NCI-H2171 treated with DMSO at 0.1 percent for 48 hours (cell line): ENCODE data around the gene ENTPD2.

ENCODE experiments used
- DNase-seq: peaks from one replicate; lab custom pipeline; 2025; lab: John Stamatoyannopoulos, UW

Gene ENTPD2

DNA sequence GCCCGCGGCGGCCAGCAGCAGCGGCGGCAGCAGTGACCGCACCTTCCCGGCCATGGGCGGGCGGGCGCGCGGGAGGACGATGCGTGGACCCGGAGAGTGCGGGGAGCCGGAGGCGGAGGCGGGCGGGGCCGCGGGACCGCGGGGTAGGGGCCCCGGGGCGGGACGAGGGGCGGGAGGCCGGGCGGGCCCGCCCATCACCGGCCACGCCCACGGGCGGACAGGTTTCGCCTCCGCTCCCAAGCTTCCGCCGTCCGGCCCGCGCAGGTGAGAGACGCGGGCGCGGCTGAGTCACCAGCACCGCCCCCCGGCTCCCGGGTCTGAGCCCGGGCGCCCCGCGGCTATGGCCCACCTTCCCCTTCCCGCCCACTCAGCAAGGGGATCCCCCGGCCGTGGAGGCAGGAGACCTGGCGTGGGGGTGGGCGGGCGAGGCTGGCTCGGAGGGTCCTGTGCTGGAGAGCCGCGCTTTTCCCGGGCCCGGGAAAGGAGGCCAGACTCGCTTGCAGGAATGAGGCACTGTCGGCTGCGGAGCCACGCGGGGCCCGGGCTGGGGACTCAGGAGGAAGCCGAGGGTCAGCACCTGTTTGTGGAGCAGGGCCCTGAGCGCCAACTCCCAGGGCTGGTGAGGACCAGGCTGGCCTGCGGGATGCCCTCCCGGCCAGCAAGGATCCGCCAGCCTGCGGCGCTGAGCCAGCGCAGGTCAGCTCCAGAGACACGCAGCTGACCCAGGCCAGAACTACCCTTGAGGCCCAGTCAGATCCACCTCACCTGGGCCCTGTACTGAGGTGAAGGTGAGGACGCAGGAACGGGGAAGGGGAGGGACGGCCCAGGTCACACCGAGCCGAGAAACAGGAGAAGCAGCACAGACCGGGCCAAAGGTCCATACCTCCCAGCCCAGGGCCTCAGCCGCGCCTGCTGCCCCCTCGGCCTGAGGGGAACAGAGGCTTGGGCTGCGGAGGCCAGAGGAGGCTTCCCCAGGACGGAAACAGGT lies at the start of gene ENTPD2:
Gene ENTPD2, minus strand, starts transcription at position 118 of the 988 bp plus-strand sequence. Its CDS starts 64 bp downstream, at position 54.
- DNase-seq: peak; percentile 50

DNA sequence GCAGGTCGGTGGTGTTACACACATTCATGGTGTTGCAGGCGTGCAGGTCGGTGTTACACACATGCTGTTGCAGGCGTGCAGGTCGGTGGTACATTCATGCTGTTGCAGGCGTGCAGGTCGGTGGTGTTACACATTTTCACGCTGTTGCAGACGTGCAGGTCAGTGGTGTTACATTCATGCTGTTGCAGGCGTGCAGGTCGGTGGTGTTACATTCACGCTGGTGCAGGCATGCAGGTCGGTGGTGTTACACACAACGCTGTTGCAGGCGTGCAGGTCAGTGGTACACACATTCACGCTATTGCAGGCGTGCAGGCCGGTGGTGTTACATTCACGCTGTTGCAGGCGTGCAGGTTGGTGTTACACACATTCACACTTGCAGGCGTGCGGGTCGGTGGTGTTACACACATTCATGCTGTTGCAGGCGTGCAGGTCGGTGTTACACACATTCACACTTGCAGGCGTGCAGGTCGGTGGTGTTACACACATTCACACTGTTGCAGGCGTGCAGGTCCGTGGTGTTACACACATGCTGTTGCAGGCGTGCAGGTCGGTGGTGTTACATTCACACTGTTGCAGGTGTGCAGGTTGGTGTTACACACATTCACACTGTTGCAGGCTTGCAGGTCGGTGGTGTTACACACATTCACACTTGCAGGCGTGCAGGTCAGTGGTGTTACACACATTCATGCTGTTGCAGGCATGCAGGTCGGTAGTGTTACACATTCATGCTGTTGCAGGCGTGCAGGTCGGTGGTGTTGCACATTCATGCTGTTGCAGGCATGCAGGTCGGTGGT lies 49.5 kb upstream of the ENTPD2 start:
- DNase-seq: no peak

DNA sequence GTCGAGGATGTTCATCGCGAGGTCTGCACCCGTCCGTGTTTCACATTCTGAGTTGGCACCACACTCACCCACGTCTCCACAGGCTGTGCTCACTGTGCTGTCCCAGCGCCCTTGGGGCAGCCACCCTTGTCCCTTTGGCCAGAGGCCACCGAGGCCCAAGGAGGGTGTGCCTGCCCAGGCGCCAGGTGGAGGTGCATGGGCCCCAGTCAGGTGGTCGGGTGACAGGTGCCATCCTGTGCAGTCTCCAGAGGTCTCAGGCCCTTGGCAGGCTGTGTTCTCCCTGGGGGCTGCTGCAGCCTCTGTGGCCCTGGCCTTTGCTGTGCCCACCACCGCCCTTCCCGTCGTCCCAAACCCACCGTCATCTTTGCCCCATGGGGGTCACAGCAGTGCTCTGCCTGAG lies 45.4 kb upstream of the ENTPD2 start:
- no peak for DNase-seq

DNA sequence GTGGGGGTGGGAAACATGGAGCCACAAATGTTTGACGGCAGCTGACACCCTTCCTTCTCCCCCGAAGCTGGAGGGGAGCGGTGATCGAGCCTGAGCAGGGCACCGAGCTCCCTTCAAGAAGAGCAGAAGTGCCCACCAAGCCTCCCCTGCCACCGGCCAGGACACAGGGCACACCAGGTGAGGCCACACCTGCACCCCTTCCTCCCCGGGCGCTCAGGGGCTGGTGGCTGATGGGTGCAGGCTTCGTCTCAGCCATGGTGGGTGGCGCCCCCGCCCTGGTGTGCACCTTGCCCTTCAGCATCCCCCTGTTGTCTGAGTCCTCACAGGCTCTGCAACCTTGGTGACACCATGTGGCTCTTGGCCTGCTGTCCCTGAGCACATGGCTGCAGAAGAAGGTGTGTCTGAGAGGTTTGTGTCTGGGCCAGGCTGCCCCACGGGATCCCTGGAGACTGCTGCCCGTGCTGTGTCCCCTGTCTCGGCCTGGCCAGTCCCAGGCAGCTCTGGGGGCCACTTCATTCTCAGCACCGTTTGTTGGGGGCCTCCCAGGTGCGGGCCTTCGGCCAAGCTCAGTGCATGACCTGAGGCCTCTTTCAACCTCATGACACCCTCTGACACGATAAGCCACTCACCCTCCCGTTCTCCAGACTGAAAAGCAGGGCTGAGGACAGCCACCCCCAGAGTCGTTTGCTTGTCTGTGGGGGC lies 44.1 kb upstream of the ENTPD2 start:
- DNase-seq: no peak

DNA sequence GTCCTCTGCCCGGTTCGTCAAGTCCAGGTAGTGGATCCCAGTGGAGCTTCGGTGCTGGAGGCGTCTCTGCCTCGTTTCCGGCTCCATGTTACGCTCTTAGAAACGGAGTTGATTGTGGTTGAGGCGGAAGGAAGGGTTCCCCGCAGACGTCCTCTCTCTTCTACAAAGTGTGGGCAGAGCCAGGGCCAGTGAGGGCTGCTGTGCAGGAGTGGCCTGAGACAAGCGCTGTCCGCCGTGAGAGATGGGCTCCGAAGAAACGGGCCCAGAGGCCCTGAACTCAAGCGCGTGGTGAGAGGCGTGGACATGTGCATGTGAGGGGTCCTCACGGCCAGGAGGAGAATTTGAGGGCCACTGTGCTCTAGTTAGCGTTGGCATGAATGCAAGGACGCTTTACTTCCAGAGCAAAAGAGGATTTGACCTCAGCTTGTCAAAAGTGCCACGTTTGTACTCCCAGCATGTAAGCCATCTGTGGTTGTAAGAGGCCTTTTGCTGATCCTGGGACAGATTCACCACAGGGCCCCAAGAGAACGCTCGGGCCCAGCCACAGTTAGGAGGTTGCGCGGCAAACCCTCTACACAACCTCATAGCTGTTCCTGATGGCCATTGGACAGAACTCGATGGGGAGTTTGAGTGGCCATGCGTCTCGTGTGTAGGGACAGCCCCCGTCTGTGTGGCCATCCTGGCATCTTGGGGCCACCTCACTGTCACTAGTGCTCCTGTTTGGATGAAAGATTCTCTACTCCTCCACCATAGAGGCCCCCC lies 43.1 kb upstream of the ENTPD2 start:
- DNase-seq: no peak

DNA sequence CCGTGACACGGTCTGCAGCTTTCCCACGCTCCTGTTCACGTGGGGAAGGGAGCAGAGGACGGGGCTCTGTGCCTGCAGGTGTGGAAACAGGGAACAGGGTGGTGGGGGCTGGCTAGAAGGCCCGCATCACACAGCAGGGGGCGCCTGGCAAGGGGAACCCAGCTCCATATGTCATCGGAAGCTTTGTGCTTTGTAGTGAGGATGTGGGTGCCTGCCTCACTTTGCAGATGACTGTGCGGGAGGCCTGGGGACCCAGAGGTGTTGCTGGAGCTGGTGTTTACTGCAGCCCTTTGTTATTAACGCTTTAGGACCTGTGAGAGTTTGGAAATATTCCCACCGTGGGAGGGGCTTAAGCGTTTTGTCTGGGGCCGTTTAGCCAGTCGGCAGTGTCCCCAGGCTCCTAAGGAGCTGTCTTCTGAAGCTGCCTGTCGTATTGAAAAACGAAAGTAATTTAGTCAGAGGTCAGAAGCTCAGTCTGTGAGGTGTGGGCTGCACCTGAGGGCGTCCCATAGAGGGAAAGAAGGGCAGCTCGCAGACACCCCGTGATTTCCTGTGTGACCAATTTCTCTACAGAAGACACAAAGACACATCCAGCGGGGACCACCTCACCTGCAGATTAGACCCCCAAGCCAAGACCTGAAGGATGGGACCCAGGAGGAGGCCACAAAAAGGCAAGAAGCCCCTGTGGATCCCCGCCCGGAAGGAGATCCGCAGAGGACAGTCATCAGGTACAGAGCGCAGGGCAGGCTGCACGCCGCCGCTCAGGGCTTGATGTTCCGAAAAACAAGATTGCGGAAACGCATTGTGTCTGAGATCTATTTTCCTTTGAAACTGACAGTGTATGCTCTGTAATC lies 42.0 kb upstream of the ENTPD2 start:
- peak; percentile 71 for DNase-seq

DNA sequence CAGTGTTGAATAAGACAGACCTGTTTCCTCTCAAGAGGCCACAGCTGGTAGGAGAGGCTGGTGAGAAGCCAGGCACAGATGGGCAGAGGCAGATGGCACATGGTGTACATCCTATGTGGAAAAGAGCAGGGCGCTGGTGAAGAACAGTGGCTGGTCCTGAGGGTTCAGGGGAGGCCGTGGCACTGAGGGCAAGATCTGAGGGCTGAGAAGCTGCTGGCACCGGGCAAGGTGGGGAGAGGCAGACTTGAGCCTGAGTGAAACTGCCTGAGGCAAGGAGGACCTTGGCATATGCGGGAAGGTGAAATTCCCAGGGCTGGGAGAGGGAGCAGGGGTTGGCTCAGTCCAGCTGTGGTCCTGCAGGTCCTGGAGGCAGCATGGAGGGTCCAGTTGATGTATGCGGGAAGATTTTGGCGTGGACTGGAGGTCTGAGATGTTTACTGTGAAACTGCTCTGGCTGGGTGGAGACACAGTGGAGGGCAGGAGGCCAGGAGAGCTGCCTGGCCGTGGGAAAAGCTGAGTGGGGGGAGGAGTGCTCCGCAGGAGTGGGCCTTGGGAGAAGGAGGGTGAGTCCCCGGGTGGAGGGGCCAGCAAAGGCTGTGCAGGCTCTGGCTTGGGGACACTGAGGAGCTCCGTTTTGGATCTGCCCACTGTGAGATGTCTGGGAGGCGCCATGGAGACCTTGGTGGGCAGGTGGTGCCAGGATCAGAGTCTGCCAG lies 35.5 kb upstream of the ENTPD2 start:
- DNase-seq: peak; percentile 89

DNA sequence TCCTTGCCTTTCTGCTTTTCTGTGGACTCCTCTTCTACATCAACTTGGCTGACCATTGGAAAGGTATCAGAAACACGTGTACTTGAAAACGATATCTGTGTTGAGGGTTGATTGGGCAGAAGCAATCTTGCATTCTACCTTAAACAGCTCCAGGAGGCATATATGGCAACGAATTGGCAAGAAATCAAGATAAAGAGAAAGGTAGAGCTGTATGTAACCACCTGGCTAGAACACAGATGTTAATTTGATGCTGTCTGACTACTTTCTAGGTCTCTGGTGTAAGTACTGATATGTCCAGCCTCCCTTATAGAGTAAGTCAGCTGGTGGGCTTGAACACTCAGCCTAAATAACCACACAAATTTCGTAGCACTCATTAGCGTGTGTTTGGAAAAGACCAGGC lies 34.3 kb upstream of the ENTPD2 start:
- DNase-seq: peak; percentile 77

DNA sequence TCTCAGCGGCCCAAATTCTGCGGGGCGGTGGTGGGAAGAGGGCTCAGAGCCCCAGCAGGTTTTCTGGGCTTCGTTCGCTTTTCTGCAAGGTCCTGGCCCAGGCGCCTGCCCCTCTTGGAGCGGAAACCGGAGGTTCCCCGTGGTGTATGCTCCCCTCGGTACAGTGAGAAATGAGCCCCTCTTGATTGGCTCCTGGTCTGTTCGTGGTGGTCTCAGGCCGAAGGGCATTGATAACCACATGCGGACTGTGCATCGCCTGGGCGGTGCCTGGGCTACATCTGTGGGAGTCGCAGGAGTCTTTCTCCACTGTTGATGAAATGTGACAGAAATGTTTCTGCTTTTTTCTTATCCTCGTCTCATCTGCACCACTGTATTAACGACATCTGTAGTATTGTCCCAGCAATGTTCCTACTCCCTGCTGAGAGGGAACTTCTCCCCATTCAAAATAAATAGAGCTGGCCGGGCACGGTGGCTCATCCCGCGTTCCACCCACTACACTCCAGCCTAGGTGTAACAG lies 33.6 kb upstream of the ENTPD2 start:
- DNase-seq: no peak

DNA sequence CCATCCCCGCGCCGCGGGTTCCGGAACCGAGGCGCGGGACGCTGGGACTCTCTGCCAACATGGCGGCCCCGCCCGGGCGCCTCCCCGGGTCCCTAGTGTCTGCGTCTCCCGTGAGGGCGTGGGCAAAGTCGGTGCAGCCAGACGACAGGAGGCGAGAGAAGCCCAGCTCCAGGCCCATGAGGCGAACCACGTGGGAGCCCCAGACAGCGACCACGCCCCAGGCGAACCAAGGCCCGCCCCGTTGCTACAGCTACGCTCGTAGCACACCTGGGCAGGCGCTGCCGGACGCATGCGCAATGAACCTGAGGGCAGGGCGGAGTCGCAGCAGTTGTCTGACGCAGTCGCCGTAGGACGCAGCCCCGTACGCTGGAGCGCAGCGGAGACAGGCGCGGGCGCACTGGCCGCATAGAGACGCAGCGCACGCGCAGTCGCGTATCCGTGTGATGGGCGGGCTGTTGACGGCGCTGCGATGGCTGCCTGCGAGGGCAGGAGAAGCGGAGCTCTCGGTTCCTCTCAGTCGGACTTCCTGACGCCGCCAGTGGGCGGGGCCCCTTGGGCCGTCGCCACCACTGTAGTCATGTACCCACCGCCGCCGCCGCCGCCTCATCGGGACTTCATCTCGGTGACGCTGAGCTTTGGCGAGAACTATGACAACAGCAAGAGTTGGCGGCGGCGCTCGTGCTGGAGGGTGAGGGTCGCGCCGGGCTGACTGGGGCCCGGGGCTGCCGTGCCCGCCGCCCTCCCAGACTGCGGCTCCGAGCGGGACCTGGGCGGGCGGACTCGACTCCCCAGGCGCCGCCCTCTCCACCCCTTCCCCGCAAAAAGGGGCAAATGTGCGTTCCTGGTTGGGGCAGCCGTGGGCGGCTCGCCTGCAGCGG lies 32.9 kb upstream of the ENTPD2 start, which contains the start of gene MAN1B1:
Gene MAN1B1, plus strand, starts transcription at position 455 of the 878 bp plus-strand sequence. Its CDS starts 15 bp downstream, at position 470.
- DNase-seq: peak; percentile 100

DNA sequence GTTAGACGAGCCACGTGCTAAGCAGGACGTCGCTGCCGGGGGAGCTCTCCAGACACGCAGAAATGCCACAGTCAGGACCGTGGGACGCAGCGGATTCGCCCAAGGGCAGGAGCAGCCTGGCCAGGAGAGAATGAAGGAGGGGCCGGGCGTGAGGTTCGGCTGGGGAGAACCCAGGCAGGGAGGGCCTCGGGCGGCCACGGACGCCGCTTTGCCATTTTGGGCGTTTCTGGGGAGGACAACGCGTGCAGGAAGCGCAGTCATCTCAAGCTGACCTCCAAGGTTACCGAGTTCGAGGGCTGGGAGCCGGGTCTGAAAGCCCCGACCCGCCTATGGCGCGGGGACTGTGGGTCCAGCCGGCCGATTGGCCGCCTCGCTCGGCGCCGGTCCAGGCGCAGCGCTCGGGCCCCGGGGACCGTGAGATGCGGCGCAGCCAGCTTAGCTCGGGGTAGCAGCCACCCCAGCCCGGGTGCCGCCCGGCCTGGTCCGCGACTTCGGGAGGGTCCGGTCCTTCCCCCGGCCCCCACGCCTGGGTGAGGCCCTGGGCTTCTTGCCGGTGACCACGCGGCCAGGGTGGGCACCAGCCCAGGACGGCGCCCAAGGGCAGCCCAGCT lies 32.2 kb upstream of the ENTPD2 start:
- DNase-seq: peak; percentile 30

DNA sequence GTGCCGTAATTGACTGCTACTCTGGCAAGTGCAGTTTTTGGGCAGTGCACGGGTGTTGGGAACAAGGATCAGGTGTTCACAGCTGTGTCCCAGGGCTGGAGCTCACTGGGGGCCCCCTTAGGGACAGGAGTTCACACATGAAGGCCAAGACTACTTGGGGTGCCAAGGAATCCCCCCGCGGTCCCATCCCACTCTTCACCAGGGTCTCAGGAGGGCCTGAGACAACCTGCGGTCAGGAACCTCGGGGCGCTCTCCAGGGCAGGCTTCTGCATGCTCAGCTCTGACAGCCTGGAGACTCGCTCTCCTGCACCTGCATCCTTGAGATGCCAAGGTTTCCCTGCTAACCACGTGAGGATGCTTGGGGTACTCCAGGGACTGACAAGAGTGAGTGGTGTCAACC lies 30.7 kb upstream of the ENTPD2 start:
- no peak for DNase-seq

DNA sequence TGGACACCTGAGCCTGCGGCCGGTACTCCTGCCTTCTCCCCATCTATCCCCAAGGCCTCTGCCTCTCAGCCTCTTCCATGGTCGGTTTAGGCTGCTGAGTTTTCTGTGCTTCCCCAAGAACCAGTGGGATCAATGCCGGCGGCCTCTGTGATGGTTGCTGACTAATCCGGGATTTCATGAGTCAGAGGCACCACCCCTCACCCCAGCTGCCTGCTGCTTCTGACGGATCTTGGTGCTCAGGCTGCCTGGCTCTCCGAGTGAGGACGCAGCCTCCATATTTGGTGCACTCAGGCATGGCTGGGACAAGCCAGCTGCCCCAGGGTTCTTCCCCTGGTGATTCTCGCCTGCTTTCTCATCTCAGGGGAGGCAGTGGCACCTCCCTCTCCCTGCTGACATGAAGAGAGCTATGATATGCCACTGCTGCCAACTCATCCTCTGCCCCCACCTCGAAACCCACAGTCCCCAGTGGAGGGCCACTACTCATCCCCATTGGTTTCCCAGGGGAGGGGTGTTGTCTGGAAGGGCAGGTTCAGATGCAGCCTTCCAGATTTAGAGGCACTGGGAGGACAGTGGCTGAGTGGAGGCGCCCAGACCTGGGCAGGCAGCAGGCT lies 29.6 kb upstream of the ENTPD2 start:
- DNase-seq: peak; percentile 50

DNA sequence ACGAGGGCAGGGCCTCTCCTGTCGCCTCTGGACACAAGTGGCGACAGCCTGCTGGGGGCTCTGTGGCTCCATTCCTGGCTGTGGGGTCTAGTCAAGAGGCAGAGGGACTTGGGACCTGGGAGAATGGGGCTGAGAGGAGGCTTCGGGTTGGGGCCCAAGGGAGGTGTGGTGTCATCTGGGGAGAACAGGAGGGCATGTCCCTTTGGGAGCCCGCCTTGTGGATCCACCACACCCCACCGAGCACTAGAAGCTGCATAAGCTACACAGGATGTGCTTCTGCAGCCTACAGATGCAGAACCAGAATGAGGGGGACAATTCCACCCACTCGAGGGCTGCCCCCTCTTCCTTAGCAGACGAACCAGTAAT lies 29.0 kb upstream of the ENTPD2 start:
- no peak for DNase-seq

DNA sequence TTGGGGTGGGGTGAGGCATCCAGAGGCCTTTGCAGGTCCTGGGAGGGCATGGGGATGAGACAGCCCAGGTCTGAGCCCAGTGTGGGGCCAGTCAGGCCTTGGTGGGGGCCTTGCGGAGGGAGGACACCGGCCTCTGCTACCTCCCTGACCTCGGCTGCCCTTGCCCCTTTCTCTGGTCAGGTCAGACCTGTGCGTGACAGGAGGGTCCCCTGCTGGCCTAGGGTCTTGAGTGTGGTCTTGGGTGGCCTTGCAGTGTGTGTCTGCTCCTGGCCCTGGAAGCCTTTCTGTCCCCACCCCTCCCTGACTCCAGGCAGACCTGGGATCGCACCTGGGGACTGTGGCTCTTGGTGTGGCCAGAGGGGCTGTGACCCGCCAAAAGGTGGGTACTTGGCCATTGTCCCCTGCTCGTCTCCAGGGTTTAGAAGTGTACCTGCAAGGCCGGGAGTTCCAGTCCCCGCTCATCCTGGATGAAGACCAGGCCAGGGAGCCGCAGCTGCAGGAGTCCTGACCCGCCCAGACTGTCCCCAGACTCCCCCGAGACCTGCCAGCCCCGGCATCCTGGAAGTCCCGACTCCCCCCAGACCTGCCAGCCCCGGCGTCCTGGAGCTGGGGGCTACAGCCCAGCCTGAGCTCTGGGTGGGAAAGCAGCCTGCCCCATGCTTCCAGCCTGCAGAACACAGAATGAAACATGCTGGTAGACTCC lies 28.5 kb upstream of the ENTPD2 start:
- DNase-seq: no peak

DNA sequence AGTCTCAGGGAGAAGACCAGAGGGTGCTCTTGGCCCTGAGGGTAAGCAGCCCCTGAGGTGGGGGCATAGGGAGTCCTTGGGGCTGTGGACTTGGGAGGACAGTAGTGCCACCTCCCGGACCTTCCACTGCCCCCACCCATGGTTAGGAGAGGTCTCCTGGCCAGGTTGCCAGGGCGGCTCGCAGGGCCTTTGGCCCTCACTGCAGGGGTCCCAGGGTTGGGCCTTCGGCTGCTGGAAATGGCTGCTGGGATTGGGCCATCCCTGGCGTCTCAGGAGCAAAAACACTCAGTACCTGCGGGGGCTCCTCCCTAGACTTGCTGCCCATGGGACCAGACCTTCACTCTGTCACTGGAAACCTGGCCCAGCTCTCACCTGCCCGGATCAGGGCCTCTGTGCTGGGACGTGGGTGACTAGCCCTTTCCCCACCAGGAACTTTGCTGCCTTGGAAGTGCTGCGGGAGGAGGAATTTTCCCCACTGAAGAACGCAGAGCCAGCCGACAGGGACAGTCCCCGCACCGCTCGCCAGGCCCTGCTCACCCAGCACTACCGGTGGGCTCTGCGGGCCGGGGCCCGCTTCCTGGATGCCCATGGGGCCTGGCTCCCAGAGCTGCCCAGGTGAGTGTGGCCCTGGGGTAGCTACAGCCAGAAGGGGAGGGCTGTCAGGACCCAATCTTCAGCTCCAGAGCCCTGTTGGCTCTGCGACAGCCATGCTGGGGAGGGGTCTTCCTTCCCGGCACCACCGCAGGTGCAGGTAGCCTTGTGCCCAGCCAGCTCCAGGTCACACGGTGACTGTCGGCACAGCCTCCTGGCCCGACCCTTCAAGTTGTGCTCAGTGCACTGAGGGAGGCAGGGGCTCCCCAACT lies 26.6 kb upstream of the ENTPD2 start:
- no peak for DNase-seq
